ES-I3 (cell line): ENCODE measurements around the gene ARHGEF11.
A peak's percentile ranks its signal among the peaks of the same experiment; 100 is the strongest.
"Not testable (repeated sequence)": the region's sequence is repeated elsewhere in the genome, so short reads cannot be mapped to it uniquely, and the experiment has no call there.

Source experiments
- H3K36me3 ChIP-seq: 2 replicates; pipeline ENCODE4 v1.6.1; 2013; ENCODE audit warnings: mild to moderate bottlenecking, low read length, control low read depth, moderate library complexity; ENCODE audit not compliant: insufficient read depth
- H3K4me1 ChIP-seq: 2 replicates; pipeline ENCODE4 v1.6.1; 2013; ENCODE audit warnings: mild to moderate bottlenecking, control low read depth, low read length; ENCODE audit not compliant: insufficient read depth
- H3K9ac ChIP-seq: 2 replicates; pipeline ENCODE4 v1.6.1; 2013; ENCODE audit warnings: low read depth, mild to moderate bottlenecking, low read length, moderate library complexity
- H3K9me3 ChIP-seq: 2 replicates; pipeline ENCODE4 v1.6.1; 2013; ENCODE audit warnings: mild to moderate bottlenecking, low read length, moderate library complexity; ENCODE audit not compliant: control insufficient read depth, insufficient read depth

Gene ARHGEF11

DNA sequence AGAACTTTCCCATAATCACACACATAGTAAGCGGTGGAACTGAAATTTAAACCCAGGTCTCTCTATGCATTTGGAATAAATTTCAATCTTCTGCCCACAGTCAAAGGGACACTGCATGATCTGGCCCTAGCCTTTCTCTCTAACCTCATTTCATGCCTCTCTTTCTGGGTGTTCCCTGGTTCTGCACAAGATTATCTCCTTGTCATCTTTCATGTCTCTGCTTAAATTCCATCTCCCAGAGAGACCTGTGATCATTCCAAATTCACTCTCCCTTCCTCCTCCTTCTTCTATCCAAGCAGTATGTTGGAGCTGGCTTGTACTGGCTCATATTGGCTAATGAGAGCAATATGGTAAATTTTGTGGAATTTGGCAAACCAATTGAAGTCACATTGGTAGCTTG, 31.9 kb upstream of the ARHGEF11 start:
- no peaks in the 10 kb centered on the region for H3K36me3 ChIP-seq
- peaks cover 6% of the 10 kb centered on the region for H3K4me1 ChIP-seq
- no peaks in the 10 kb centered on the region for H3K9me3 ChIP-seq
- no peak overlapping the region for H3K9ac ChIP-seq

DNA sequence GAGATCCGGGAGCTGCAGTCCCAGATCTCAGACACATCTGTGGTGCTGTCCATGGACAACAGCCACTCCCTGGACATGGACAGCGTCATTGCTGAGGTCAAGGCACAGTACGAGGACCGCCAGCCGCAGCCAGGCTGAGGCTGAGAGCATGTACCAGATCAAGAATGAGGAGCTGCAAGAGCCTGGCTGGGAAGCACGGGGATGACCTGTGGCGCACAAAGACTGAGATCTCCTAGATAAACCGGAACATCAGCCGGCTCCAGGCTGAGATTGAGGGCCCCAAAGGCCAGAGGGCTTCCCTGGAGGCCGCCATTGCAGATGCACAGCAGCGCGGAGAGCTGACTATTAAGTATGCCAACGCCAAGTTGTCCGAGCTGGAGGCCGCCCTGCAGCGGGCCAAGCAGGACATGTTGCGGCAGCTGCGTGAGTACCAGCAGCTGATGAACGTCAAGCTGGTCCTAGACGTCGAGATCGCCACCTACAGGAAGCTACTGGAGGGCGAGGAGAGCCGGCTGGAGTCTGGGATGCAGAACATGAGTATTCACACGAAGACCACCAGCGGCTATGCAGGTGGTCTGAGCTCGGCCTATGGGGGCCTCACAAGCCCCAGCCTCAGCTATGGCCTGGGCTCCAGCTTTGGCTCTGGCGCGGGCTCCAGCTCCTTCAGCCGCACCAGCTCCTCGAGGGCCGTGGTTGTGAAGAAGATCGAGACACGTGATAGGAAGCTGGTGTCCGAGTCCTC, 28.6 kb upstream of the ARHGEF11 start:
- H3K4me1 ChIP-seq, result no peaks in the 10 kb centered on the region; the same call in 1 of the 2 replicates
- H3K9me3 ChIP-seq, result no peaks in the 10 kb centered on the region
- H3K36me3 ChIP-seq, result no peaks in the 10 kb centered on the region
- H3K9ac ChIP-seq, result no peak overlapping the region

DNA sequence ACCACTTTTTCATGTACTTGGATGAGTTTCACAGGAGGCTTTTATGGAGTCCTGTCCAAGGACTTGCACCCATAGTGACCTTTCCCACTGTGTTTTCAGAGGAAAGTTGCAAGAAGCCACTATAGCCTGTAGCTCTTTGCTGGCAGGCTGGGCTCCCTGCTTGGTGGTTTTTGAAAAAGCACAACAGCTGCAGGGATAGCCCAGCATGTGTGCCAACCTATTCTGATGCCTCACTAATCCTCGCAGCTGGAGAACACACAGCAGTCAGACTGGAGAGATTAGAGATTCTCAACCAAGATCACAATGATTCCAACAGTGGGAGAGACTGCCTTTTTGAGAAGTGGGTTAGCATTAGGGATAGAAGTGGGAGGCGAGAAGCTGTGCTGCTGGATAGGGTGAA, 24.1 kb upstream of the ARHGEF11 start:
- H3K36me3 ChIP-seq, result no peaks in the 10 kb centered on the region
- no peak overlapping the region for H3K9ac ChIP-seq
- no peaks in the 10 kb centered on the region; the same call in 1 of the 2 replicates for H3K4me1 ChIP-seq
- no peaks in the 10 kb centered on the region for H3K9me3 ChIP-seq

DNA sequence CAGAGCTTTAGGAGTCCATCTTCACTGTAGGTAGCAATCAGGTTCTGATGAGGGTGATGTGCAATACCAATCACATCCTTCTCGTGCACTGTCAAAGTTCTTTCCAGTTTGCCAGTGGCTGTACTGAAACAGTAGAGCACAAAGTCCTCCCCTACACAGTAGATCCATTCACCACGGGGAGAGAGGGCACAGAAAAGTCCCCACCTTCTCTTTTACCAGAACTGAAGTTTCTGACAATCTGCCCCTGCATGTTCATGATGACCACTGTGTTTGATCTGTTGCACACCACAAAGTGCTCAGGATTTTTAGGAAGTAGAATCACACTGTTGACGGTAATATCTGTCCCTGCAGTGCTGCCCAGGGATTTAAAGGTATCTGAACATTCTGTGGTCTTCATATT, 13.7 kb upstream of the ARHGEF11 start:
- H3K36me3 ChIP-seq, H3K4me1 ChIP-seq, H3K9me3 ChIP-seq, H3K9ac ChIP-seq: not testable (repeated sequence)

DNA sequence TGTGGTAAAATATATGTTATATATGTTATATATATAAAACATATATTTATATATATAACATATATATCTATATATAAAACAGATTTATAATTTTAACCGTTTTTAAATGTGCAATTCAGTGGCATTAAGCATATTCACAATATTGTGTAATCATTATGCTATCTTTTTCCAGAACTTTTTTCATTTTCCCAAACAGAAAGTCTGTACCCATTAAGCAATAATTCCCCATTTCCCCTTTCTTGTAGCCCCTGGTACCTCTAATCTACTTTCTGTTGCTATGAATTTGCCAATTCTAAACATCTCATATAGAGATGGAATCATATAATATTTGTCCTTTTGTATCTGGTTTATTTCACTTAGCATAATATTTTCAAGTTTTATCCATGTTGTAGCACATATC, 10.7 kb upstream of the ARHGEF11 start:
- H3K4me1 ChIP-seq, result no peaks in the 10 kb centered on the region
- H3K9me3 ChIP-seq, result peaks cover 3% of the 10 kb centered on the region; the same call in 1 of the 2 replicates
- H3K9ac ChIP-seq, result no peak overlapping the region
- no peaks in the 10 kb centered on the region for H3K36me3 ChIP-seq

DNA sequence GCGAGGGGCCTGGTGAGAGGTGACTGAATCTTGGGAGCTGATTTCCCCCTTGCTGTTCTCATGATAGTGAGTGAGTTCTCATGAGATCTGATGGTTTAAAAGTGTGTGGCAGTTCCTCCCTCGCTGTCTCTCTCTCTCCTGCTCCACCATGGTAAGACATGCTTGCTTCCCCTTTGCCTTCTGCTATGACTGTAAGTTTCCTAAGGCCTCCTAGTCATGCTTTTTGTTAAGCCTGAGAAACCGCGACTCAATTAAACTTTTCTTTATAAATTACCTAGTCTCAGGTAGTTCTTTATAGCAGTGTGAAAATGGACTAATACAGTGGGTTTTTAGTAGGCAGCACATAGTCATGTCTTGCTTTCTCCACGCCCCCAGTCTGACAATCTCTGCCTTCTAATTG, 10.2 kb upstream of the ARHGEF11 start:
- H3K9ac ChIP-seq, H3K4me1 ChIP-seq, H3K36me3 ChIP-seq, H3K9me3 ChIP-seq: not testable (repeated sequence)

DNA sequence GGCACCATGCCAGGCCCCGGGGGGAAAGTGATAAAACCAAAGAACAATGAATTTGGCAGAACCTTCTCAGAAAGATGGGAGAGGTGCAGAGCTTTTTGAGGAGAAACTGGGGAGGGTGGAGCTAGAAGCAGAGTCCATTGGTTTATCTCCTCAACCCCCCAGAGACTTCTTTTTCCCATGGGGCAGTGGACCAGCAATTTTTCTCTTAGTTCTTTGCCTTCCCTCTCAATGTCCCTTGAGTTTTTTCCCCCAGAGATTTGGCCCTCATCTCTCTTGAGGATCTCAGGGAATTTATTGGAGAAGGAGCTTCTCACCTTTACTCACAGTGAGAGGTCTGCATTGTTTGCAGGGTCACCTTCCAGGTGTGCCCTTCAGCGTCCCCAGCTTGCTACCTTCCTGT, 5.3 kb upstream of the ARHGEF11 start:
- no peaks in the 10 kb centered on the region for H3K9me3 ChIP-seq
- H3K9ac ChIP-seq, result no peak overlapping the region
- no peaks in the 10 kb centered on the region for H3K4me1 ChIP-seq
- H3K36me3 ChIP-seq, result no peaks in the 10 kb centered on the region

DNA sequence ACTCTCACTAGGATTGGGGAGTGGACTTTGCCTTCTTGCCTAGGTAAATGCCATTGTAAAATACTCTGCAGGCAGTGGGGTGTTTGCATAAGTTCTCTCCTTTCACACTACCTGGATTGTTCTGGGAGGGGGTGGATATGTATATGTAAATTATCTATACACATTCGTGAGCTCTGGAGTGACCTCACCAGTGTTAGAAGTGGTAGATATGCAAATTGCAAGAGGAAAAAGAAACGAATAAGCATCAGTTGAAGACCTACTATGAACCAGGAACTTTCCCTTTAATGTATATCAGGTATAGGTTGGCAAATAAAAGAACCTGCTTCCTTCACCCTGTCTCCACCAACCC, 1.5 kb upstream of the ARHGEF11 start:
- H3K9me3 ChIP-seq, result no peaks in the 10 kb centered on the region

DNA sequence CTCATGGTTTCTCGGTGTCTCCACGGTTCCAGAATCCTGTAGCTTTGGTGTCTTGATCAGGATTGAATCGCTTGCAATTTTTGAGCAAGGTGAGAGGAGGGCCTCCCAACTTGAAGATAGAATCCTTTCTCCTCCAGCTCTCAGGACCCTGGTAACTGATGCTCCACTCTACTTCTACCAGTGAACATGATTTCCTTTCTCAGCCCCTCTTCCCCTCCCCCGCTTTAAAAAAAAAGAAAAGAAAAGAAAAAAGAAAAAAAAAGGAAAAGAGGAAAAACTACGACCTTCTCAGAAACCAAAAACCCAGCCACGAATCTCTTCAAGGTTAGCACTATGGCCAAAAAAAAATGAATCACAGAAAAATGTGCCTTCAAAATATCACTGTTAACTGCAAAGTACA, 1.2 kb downstream of the ARHGEF11 start:
- Histone ChIP-seq H3K4me1 (peaks cover 8% of the 10 kb centered on the region), H3K36me3 (no peaks in the 10 kb centered on the region), H3K9ac (peak overlapping the region; percentile 87), H3K9me3 (no peaks in the 10 kb centered on the region)

More for the DNA sequence above, 1.5 kb upstream of the ARHGEF11 start:
- Histone ChIP-seq H3K36me3 (no peaks in the 10 kb centered on the region), H3K4me1 (peaks cover 8% of the 10 kb centered on the region), H3K9ac (no peak overlapping the region; the same call in 1 of the 2 replicates)

DNA sequence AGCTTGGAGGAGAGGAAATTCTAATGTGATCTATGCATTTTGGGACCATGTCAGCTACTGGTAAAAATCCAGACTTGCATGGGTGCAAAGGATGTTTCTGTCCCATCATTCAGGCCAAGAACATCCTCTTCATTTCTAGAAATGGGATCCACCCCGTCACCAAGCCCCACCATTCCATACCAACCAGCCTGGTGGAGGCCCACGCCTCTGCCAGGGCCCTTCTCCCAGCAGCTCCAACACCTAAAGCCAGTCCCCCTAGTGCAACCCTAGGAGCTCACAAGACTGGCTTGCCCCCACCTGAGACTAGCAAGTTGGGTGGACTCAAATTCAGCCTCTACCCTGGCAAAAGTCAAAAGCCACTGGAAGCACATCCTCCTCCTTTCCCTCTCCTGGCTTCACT, 1.9 kb downstream of the ARHGEF11 start:
- H3K9ac ChIP-seq, result peak overlapping the region; percentile 87
- no peaks in the 10 kb centered on the region for H3K9me3 ChIP-seq
- peaks cover 8% of the 10 kb centered on the region for H3K4me1 ChIP-seq
- no peaks in the 10 kb centered on the region for H3K36me3 ChIP-seq

DNA sequence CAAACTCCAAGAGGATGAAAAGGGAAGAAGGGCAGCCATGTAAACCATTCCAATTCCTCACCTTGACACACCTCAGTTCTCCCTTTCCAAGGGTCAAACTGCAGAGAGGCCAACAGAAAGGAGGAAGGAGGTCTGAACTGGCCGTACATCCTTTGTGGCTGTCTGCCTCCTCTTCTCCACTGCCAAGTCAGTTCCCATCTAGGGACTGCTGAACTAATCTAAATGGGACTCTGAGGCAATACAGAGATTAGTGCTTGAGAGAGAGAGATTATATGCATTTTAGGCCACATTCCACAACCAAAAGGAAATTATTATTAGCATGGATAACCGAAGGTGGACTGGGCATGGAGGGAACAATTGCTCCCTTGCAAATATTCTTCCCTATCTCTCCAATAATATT, 2.7 kb downstream of the ARHGEF11 start:
- 0 out of 2 replicates have a peak overlapping the region, but pooled peaks have one; percentile 87 for H3K9ac ChIP-seq
- no peaks in the 10 kb centered on the region for H3K36me3 ChIP-seq
- H3K9me3 ChIP-seq, result no peaks in the 10 kb centered on the region
- peaks cover 8% of the 10 kb centered on the region for H3K4me1 ChIP-seq

DNA sequence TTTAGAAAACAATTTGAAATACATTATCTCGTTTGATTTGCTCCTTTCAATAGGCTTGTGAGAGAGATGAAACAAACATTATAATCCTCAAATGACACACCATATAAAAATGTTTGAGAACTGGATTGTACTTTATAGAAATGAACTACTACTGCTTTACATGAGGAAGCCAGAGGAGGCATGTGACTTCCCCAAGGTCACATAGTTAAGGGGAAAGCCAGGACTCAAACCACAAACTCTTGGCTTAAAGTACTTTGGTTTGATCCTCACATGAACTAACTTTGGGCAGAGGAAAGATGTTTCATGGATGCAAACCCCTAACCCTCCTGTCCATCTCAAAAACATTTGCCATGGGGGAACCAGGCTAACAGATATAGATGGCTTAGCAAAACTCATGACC, 4.7 kb downstream of the ARHGEF11 start:
- Histone ChIP-seq H3K9ac (no peak overlapping the region), H3K4me1 (peaks cover 8% of the 10 kb centered on the region), H3K9me3 (no peaks in the 10 kb centered on the region), H3K36me3 (no peaks in the 10 kb centered on the region)

DNA sequence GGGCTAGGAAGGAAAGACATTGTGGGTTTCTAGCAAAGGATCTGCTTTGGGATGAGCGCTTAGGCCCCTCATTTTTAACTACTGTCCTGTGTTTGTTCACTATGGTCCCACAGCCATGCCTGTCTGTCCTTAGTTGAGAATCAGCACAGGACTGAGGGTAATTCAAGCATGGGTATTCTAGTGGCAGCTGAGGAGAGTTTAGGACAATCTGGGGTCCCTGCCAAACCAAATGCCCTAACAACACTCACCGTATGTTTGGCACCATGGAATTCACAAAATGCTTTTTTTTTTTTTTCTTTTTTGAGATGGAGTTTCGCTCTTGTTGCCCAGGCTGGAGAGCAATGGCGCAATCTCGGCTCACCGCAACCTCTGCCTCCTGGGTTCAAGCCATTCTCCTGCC, 10.4 kb downstream of the ARHGEF11 start:
- Histone ChIP-seq H3K36me3 (no peaks in the 10 kb centered on the region), H3K4me1 (peaks cover 11% of the 10 kb centered on the region), H3K9ac (no peak overlapping the region), H3K9me3 (no peaks in the 10 kb centered on the region)

DNA sequence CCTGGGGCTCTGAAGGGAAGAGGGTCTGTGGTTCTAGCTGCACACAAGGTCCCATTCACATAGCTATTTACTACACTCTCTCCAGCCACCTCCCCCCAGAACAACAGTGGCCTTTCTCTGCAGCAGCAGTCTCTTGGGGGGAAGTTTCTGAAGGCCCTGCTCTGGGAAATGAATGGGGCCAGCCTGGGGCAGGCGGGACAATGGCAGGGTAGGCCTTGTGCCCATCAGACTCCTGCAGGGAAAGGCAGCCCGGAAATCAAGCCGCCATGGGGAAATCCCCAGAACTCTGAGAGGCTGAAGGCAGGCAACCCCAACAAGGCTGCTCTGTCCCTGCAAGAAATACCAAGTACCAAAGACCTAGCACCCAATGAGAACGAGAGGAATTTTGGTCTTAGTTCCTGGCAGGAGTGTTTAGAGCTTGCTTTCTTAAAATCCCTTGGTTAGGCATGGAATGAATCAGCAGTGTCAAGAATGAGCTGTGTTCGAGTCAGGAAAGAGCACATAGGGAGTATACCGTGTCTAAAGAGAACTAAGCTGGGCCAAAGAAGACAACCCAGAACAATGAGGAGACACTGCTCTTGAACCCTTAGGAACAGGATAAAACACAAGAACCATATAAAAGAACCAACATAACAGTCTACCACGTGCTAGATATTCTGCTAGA, 11.3 kb downstream of the ARHGEF11 start:
- Histone ChIP-seq H3K36me3 (no peaks in the 10 kb centered on the region), H3K9ac (no peak overlapping the region), H3K9me3 (no peaks in the 10 kb centered on the region), H3K4me1 (peaks cover 11% of the 10 kb centered on the region)

DNA sequence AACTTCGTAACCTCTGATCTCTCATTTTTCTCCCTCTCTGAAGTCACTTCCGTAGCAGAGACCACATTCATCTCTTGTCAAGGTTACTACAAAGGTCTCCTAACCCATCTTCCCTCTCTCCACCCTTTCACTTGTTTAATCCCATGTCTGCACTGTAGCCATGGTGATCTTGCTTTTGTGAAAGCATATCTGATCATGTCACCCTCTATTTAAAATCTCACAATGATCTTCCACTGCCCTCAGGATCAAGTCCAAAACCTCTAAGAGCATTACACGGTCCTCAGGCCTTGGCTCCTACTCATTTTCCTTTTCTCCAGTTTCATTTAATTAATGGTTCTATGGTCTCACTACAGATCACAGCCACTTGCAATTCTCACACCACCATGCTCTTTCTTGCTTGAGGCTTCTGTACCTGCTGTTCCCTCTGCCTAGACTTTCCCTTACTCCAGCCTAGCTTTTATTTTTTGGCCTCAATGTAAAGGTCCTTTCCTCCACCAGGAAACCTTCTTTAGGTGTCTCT, 12.1 kb downstream of the ARHGEF11 start:
- Histone ChIP-seq H3K36me3 (no peaks in the 10 kb centered on the region), H3K9me3 (no peaks in the 10 kb centered on the region), H3K9ac (no peak overlapping the region), H3K4me1 (peaks cover 11% of the 10 kb centered on the region)
